GM12864 (cell line): Measurements from ENCODE around the gene MTUS2.

Experiments
- DNase-seq: peaks from one replicate; pipeline ENCODE4 v3.0.0-alpha.2; 2011; ENCODE audit warnings: low read depth
- H3K4me3 ChIP-seq: 2 replicates; pipeline ENCODE4 v1.5.1; 2011; ENCODE audit warnings: mild to moderate bottlenecking, low read depth, low read length, control low read depth
- TF ChIP-seq, protein P1 (sequence below): IDR thresholded peaks from 2 replicates; pipeline ENCODE4 v1.5.1; 2011; ENCODE audit warnings: low read depth, mild to moderate bottlenecking, moderate library complexity, low read length, control low read depth, inconsistent platforms; ENCODE audit errors: missing control alignments

The MTUS2 gene

GRCh38 chr13:29301027-29301426 is 480.9 kb downstream of the MTUS2 start:
- TF ChIP-seq, protein P1, sequence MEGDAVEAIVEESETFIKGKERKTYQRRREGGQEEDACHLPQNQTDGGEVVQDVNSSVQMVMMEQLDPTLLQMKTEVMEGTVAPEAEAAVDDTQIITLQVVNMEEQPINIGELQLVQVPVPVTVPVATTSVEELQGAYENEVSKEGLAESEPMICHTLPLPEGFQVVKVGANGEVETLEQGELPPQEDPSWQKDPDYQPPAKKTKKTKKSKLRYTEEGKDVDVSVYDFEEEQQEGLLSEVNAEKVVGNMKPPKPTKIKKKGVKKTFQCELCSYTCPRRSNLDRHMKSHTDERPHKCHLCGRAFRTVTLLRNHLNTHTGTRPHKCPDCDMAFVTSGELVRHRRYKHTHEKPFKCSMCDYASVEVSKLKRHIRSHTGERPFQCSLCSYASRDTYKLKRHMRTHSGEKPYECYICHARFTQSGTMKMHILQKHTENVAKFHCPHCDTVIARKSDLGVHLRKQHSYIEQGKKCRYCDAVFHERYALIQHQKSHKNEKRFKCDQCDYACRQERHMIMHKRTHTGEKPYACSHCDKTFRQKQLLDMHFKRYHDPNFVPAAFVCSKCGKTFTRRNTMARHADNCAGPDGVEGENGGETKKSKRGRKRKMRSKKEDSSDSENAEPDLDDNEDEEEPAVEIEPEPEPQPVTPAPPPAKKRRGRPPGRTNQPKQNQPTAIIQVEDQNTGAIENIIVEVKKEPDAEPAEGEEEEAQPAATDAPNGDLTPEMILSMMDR = no peak
- no peak overlapping the region for H3K4me3 ChIP-seq
- no peak for DNase-seq

DNA sequence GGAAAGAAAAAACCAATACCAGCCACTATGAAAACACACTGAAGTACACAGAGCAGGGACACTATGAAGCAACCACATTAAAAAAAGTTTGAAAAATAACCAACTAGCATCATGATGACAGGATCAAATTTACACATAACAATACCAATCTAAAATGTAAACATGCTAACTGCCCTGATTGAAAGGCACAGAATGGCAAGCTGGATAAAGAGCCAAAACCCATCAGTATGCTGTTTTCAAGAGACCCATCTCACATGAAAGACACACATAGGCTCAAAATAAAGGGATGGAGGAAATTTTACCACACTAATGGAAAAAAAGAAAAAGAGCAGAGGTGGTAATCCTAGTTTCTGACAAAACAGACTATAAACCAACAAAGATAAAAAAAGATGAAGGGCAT is 484.0 kb downstream of the MTUS2 start:
- DNase-seq = no peak
- H3K4me3 ChIP-seq = no peak overlapping the region
- TF ChIP-seq, protein P1 = no peak

- no peak for DNase-seq
- no peak overlapping the region for H3K4me3 ChIP-seq
- TF ChIP-seq, protein P1 = no peak
These were observed 490.7 kb downstream of the MTUS2 start for GRCh38 chr13:29310806-29311205.

DNA sequence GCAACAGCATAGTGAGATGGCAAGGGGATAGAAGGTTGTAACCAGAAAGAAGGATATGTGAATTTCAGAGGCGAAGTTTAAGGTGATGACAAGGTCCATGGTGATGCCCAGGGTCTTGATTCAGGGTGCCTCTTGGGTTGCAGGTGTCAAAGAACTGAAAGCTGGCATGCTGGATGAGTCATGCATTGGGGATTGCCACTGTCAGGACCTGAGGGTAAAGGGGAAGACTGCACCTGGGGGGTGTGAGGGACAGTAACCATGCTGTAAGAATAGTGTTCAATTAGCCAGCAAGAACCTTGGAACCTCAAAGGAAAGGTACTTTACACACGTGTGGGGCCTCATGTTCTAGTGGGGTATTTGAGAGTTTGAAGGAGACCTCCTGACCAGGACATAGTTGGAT is 495.7 kb downstream of the MTUS2 start:
- TF ChIP-seq, protein P1 = no peak
- no peak for DNase-seq
- no peak overlapping the region for H3K4me3 ChIP-seq

GRCh38 chr13:29317828-29318227 is 497.7 kb downstream of the MTUS2 start:
- TF ChIP-seq, protein P1 = no peak
- DNase-seq = no peak
- no peak overlapping the region for H3K4me3 ChIP-seq

DNA sequence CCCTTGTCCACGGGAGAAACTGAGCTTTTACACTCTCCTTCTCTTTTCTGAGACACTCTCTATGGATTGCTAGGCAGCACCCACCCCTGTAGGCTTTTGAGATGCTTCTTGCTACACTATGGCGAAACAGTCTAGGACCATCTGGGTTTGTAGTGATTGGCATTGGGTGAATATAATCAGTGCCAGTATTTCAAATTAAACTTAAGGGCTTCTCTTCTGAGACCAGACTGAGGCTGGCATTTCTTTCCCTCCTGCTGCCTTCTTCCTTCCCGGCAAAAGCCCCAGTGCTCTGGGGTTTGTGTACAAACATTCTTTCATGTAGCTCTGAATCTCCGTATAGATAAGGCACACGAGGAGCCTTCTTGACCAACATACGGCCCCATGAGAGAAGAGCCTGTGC is 498.6 kb downstream of the MTUS2 start:
- H3K4me3 ChIP-seq = no peak overlapping the region
- DNase-seq = no peak
- TF ChIP-seq, protein P1 = no peak

DNA sequence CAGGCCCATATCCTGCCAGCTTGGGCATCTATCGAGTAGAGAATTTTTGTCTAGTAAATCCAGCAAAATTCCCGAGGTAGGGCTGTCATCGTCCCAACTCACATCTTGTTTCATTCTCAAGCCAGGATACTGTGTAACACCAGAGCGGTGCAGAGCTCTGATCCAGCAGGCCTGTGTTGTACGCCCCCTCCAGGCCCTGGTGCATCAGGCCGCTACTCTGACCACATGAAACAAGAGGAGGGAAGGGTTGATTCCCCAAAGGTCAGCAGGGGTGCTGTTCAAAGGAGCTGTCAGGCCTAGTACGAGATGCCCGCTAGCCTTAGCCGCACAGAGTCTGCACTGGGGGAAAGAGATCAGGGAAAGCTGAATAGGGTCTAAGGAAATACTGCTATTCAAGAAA is 499.3 kb downstream of the MTUS2 start:
- H3K4me3 ChIP-seq = no peak overlapping the region
- TF ChIP-seq, protein P1 = no peak
- DNase-seq = no peak
